GM21367 (cell line): ENCODE results near the gene SLC13A2.

Experiments used
- ATAC-seq: cut with Tn5 transposase; IDR thresholded peaks from one replicate; pipeline ENCODE4 v1.9.1; 2021; ENCODE audit not compliant: unreplicated experiment

Gene SLC13A2

DNA sequence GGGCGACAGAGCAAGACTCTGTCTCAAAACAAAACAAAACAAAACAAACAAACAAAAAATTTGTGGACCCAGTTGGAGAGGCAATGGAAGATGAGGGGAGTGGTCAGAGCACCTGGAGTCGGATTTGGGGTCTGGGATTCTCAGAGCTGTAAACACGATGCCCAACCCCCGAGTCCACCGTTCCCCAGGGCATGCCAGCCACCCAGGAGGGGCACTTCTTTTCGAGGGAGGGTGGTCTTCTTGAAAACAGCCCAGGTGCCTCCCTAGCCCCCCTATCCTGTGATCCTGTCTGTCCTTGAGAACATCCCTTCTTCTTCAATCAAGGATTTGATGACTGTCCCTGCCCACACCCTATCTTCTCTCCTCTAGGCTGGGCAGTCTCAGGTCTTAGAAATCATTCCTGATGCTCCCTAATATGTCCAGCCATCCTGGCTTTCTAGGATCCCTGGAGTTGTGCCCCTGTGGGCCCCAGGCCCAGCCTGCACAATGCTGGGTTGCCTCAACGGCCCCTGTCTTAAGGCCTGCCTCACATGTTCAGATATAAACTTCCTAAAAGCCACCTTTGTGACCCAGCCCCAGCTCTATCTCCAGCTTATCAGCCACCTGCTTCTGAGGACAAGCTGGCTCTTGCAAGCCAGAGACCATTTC is 3.1 kb upstream of the SLC13A2 start:
- no peak for ATAC-seq

DNA sequence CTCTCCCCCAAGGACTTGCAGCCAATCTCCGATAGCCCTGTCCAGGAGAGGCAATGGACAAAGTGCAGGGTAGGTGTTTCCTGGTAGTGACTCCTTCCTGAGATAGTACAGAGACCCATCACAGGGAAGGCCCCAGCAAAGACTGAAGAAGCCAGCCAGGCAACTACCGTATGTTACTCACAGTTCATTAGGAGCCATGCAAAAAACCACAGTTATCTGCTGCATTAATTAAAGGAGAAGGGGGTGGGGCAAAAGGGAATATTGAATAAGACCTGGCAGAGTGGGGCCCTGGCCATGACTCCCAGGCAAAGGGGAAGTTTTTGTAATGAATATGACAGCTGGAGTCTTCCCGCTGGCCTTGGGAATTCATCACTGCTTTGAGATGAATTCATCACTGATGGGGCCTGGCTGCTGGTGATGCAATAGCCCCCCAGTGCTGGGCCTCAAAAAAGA is 2.5 kb upstream of the SLC13A2 start:
- no peak for ATAC-seq

DNA sequence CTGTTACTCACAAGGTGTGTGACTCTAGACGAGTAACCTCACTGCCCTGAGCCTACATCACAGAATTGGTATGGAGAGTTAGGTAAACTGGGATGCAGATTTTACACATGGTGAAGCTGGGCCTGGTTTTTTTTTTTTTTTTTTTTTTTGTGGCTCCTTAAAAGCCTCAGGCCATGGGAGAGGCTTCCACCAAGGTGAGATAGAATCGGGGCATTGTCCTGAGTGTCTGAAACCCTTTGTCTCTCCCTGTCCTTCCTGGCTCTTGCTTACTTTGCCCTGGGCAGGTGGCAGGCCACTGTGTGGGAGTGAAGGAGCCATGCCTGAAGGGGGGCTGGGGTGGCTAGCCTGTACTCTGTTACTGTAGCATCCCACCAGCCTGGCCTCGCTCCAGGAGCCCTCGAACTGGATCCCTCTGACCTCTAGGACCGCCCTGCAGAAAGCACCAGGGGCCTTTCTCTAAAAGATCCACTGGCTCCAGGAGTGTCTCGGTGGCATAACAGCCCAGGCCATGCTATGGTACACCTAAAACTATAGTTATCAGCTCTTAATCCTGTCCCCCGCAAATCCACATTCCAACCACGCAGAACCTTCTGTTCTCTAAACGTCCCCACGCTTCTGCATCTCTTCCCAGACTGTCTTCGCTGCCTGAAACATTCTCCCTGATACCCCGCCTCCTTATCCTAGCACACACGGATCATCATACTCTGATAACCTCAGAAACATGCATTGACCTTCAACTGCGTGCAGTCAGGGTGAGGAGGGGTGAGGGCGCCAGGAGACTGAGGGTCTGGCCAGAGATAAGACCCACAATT is 1.7 kb upstream of the SLC13A2 start:
- no peak for ATAC-seq

DNA sequence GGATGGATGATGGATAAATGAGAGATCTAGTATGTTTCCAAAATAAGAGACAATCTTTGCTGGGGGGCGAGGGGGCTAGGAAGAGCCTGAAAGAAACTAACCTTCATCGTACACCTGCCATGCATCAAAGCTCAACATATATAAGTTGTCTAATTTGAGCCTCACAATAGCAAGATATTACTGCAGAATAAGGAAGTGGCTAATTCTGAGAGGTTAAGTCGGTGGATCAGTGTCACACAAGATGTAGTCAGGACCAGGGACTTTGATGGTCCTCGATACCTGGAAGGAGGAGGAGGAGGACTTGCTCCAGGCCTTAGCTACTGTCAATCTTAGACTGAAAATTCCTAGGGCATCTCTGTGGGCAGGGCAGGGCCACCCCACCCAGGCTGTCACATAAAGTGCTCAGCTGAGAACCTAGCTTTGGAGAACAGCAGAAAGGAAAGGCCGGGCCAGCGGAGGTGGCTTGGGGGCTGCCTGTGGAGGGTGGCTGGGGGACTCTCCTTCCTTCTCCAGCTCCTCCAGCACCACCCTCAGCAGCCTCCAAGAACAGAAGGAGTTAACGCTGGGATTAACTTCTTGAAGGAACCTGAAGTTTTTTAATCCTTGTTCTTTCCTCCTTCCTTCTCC is 460 bp upstream of the SLC13A2 start:
- ATAC-seq: no peak

DNA sequence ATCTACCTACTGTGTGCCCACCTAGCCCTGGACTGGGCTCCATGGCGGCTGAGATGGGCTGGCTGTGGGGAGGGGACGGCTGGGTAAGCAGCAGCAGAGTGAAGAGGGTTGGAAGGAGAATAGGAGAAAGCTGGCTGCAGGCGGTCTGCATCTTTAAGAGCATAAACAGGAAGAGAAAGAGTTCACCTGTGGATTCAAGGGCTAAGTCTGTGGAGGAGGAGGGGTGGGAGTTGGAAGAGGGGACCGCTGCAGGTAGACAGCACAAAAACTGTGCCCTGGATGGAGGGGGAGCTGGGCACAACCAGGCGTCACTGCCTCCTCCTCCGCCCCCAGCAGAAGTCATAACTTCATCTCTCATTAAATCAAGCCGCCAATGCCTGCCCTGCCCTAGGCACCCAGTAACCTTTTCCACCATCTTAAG is 677 bp downstream of the SLC13A2 start:
- ATAC-seq: no peak

DNA sequence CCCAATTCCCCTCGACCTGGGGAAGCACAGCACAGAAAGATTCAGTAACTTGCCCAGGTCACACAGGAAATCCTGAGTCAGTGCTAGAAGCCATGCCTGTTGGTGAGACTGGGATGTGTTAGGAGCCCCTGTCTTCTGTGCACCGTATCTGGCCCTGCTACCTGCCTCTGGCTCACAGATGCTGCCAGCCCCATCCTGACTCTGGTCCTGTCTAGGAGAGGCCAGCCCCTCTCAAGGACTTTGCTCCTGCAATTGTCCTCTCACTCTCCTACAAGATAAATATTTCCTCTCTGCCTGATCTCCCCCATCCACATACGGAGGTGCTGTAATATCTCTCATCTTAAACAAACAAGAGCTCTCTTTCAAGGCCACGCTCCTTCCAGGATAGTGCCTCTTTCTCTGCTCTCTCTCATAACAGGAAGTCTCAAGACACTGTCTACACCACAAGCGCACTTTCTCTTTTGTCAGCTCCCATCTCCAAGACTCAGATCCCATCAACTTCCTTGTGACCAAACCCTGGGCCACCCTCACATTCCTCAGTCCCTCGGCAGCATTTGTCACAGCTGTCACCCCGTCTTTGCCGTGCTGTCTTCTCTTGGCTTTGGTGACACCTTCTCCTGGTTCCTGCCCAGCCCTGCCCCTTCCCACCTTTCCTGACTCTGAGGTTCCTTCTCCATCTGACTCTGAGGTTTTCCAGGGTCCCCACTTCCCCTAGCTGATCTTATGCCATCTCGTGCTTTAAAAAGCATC is 1.9 kb downstream of the SLC13A2 start:
- ATAC-seq: no peak

DNA sequence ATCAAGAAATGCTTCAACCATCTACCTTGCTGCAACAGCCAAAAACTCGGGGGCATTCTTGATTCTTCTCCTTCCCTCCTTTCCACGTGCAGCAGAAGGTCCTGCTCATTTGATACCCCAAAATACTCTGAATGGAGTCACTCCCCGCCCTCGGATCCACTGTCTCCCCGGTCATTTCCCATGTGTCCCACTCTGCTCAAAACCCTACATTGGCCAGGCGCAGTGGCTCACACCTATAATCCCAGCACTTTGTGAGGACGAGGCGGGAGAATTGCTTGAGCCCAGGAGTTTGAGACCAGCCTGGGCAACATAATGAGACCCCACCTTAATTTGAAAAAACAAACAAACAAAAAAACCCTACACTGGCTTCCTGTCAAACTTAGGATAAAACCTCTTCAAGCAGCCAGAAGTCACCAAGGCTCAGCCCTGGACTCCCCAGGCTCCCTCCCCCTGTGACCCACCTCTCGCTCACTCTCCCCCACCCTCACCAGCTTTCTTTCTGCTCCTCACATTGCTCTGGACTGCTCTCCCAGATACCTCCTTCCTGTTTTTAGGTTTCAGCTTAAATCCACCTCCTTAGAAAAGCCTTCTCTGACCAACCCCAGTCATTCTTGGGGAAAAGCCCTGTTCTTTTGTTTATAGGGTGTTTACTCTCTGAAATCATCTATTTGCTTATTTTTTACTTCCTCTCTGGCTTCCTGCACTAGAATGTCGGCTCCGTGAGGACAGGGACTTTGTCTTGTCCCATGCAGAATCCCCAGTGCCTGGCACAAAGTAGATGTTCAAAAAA is 2.8 kb downstream of the SLC13A2 start:
- no peak for ATAC-seq

DNA sequence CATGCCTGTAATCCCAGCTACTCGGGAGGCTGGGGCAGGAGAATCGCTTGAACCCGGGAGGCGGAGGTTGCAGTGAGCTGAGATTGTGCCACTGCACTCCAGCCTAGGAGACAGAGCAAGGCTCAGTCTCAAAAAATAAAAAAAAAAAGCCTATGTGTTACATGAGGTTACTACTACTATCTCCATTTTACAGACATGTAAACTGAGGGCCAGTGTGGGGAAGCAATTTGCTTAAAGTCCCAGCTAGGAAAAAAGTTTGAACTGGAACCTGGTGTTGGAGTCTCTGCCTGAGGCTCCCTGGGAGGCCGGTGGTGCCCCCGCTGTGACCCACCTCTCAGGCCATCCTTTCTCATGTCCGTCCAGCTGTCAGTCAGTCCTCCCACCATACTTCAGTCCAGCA is 4.5 kb downstream of the SLC13A2 start:
- no peak for ATAC-seq

DNA sequence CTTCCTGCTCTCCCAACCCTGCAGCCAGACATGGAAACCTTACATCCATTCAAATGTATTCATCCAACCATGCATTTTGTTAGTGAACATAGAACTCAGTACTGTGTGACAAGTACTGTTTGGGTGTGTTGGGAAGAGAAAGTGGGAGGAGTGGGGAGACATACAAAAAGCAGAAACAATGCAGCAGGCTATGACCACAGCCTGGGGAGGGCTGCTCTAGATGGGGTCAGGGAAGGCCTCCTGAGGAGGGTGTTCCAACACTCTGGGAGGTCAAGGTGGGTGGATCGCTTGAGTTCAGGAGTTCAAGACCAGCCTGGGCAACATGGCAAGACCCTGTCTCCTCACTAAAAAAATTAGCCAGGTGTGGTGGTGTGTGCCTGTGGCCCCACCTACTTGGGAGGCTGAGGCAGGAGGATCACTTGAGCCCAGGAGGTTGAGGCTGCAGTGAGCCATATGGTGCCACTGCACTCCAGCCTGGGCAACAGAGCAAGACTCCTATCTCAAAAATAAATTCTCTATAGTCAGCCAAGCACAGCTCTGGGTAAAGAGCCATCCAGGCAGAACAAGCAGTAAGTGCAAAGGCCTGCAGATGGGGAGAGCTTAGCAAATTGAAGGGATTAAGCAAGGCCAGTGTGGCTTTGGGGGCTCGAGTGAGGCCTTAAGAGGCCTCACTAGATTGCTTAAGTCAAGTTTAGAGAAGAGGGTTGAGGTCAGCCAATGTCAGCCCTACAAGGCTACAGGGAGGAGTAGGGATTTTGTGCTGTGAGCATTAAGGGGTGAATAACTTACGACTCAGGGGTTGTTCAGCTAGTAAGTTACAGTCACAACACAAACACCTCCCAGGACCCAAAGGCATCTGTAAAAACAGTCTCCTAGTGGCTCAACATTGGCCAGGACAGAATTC is 5.5 kb downstream of the SLC13A2 start:
- ATAC-seq: no peak

DNA sequence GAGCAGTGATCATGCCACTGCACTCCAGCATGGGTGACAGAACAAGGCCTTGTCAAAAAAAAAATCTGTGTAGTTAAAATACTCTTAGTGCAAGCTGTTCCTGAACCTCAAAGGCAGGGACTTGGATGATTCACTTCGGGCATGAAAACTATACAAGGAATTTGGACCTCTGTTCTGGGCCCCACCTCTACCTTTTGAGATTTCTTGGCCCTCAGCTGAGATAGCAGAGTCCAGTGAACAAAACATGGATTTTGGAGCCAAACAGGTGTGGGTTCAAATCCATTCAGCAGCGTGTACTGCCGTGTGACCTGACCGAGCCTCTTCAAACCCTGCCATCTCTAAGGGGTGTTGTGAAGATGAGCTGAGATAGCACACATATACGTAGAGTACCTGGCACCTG is 6.8 kb downstream of the SLC13A2 start:
- ATAC-seq: no peak

DNA sequence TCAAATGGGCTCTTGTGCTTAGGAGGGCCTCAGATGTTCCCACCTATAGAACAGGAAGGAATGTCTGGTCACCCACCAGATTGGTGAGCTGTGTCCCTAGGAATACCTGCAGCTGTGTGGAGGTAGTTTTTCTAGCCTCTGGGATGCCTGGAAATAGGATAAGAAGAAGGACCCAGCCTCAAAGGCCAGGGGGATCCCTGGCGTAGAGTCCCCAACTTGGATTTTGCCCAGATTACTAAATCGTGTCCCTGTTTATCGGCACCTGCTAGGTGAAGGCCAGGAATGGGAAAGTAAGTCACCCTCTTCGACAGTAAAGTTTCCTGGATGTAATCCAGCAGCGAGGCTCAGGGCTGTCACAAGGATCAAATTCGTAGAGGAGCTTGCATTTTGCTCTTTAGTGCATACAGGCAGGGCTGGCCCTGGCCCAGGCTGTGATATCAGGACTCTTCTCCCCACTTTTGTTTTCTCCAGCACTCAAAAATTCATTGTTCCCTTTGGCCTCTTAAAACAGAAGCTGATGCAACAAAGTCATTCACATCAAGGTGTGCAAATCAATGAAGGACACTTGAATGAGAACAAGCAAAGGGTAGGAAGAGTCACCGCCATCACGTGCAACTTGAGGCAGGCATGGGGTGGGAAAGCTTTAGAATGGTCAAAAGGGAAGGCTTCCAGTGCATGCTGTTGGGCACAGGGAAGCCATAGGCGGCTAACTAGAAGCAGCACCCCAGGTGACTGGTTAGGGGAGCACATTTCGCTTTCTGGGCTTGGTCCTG is 7.5 kb downstream of the SLC13A2 start:
- ATAC-seq: no peak

DNA sequence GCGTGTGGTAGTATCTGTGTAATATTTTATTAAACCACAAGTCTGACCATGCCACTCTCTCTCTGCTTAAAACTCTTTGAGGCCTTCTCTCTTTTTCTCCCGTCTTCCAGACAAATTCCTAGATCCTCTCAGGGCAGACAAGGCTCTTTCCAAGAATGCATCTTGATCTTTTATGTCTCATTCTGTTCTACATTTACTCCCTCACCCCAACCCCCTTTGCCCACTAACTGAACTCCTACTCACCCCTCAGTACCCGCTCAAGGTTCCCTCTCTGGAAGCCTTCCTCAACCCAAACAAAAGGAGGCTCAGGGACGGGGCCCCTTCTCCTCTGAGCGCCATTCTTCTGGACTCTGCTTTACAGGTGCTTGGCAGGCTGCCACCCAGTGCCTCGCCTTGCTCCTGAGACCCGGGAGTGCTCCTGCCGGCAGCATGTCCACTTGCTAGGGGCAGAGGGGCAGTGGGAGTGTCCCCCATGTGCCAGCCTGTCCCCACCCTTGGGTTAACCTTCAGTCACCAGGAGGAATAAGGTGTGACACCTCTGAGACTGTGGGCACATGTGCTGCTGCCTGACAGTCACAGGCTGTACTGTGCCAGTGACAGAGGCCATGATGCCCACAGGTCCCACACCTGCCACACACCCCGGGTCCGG is 9.2 kb downstream of the SLC13A2 start:
- ATAC-seq: no peak

DNA sequence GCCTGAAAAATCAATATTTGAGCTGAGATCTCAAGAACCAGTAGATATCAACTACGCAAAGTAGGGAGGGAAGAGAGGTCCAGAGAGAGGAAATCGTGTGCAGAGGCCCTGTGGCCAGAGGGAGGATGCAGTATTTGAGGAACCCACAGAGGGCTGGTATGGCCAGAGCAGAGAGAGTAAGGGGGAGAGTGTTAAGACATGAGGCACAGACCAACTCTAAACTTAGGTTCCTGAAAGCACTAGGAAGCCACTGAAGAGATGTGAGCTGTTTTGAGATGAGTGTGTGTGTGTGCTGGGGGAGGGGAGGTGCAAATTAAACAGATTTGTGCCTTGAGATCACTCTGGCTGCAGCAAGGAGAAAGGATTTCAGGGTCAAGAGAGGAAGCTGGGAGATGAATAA is 10.9 kb downstream of the SLC13A2 start:
- no peak for ATAC-seq

DNA sequence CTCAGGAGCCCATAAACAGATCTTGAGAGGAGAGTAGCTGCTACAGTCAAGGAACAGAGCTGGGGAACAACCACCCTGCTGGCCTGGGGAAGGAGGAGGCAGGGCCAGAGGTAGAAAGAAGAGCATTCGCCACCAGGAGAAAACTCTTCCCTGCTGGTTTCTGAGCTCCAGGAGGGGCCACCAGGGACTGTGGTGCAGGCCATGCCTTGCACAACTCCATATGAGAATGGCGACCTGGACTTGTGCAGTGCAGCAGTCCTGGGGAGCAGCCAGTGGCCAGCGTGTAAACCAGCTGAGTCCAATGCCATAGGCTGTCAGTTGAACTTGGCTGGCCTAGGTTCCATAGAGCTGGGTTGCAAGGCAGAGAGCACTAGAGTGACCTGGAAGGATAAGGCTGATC is 11.6 kb downstream of the SLC13A2 start:
- no peak for ATAC-seq

DNA sequence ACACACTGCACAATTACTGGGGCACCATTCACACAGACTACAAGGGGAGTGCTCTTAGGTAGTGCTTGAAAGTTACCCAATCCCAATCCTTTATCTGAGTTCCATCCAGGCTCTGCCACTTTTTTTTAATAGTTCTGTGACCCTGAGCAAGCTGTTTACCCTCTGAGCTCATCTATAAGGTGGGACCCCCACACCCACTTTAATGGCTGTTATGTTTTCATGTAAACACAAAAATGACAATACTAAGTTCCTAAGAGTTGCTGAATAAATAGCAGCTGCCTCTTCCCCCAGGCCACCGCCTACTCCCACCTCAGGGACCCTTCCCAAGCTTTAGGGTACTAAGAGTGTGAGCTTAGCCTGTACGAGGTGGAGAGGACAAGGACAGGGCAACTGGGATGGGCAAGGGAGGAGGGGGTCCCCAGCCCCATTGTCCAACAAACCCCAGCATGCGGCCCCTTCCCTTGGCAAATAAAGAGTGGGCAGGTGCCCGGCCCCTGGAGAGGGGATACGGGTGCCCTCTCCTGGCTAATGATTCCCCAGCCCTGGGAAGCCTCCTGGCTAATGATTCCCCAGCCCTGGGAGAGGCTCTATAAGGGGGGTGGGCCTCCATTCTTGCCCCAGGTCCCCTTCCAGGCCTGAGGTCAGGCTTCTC is 14.6 kb downstream of the SLC13A2 start:
- ATAC-seq: no peak

DNA sequence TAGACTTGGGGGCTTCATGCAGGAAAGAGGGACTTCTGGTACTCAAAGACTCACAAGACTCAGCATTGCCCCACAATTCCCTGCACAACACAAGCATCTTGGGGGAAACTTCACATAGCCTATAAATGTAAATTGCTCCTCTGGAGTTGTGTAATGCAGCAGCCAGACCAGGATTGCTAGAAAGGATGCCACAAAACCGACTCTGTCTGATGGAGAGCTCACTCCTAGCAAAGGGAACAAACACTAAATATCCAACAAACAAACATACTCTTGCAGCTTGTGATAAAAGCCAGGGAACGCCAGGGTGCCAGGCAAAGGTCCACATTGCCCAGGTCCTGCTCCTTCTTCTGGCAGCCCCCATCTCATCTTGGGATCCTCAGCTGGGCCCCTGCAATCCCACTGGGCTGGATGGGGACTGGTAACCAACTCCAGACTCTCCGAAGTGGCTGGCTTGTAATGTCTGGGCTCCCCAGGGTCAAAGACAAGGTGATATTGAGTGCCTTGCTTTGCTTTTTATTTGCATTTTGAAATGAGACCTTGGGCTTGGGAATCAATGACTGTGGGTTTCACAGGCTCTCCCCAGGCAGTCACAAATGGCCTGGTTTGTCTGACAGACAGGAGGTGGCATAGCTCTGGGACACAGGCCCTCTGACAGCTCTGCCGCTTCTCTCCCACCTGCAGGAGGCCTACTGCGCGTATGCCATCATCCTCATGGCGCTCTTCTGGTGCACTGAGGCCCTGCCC is 15.3 kb downstream of the SLC13A2 start:
- ATAC-seq: no peak

DNA sequence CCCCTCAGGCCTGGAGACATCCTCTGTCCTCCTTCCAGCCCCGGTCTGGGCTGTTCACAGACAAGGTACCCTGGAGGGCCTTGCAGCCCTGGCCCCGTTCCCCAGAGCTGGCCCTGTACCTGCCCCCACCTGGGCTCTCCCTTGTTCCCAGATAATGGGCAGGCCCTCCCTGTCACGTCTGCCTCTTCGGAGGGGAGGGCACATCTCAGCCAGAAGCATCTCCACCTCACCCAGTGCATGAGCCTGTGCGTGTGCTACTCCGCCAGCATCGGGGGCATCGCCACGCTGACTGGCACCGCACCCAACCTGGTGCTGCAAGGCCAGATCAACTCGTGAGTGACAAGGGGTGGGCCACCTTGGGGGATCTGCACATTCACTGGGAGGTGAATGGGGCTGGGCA is 17.8 kb downstream of the SLC13A2 start:
- no peak for ATAC-seq
